SK-N-MC (cell line): ENCODE data around the gene FKBP10.

Experiments
- EZH2 ChIP-seq: fragments of 200-600 bp; sonication (generic); IDR thresholded peaks from one replicate; pipeline ENCODE4 v1.6.1; 2017; ENCODE audit warnings: antibody characterized with exemption
- POLR2AphosphoS5 ChIP-seq: IDR thresholded peaks from 2 replicates; pipeline ENCODE4 v1.6.1; 2012; ENCODE audit warnings: mild to moderate bottlenecking, low read depth, low read length, borderline replicate concordance

DNA sequence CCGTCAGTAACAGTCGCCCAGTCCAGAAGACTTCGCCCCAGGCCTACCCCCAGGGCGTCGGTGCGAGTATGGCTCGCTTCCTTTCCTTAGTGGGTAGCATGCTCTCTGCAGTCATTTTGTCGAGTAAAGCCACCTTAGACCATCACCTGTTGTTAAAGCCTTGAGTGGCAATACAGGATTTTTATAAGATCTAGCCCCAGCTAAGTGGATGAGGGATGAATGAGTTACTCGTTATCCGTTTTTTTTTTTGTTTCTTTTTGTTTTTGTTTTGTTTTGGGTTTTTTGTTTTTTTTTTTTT lies 52.7 kb downstream of the FKBP10 start:
- TF ChIP-seq POLR2AphosphoS5 (peak; percentile 79; the same call in 1 of the 2 replicates), EZH2 (no peak)
